ENCODE results near the gene TNFRSF14. TPM values are rescaled to one million over a fixed set of nuclear protein-coding genes. Genes with fewer than 3 reads are reported as not detected.

The TNFRSF14 gene
- total and polyA plus RNA-seq, 2 experiments from 2014 or later: not detected

GRCh38 chr1:2515763-2516080 is 40.4 kb upstream of the TNFRSF14 start (continued):
- TF ChIP-seq ZNF331 (CRISPR knock-in tag; IDR thresholded peaks at IDR 0.05; ENCODE audit: low read depth): no peak
- no peak for TF ChIP-seq ETS1 (IDR thresholded peaks at IDR 0.05)
- no peak for TF ChIP-seq NANOG (IDR thresholded peaks at IDR 0.05; ENCODE audit: borderline replicate concordance)
- TF ChIP-seq, protein P1, sequence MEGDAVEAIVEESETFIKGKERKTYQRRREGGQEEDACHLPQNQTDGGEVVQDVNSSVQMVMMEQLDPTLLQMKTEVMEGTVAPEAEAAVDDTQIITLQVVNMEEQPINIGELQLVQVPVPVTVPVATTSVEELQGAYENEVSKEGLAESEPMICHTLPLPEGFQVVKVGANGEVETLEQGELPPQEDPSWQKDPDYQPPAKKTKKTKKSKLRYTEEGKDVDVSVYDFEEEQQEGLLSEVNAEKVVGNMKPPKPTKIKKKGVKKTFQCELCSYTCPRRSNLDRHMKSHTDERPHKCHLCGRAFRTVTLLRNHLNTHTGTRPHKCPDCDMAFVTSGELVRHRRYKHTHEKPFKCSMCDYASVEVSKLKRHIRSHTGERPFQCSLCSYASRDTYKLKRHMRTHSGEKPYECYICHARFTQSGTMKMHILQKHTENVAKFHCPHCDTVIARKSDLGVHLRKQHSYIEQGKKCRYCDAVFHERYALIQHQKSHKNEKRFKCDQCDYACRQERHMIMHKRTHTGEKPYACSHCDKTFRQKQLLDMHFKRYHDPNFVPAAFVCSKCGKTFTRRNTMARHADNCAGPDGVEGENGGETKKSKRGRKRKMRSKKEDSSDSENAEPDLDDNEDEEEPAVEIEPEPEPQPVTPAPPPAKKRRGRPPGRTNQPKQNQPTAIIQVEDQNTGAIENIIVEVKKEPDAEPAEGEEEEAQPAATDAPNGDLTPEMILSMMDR (conservative IDR thresholded peaks at IDR 0.05; ENCODE audit: low read depth in 2 of 2): no peak
- no peak for TF ChIP-seq JUNB (IDR thresholded peaks at IDR 0.05; ENCODE audit: unreplicated experiment)
- no peak for TF ChIP-seq EZH2phosphoT487 (IDR thresholded peaks at IDR 0.05; ENCODE audit: unreplicated experiment)

DNA sequence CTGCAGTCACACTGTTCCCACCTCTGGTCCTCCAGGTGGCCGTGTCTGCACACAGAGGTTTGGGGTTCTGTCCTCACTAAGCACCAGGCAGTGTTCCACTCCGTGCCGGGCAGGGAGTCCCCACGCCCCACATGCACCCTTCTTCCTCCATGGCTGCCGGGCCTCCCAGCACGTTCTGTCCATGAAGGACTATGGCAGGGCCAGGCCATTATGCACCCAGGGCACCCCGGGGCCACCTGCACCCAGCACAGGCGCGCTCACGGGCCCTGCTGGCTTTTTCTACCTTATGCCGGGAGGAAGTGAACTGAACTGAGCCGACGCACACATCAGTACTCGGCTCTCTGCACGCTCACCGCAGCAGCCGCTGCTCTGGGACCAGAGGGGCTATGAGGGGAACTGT is 40.0 kb upstream of the TNFRSF14 start:
- ATAC-seq (no peak), DNase-seq (ENCODE audit: low spot score) (no peak)
- H3K36me3 Mint-ChIP-seq (ENCODE audit: low read depth): peaks cover 35% of the 10 kb centered on the region
- Histone ChIP-seq H3K27ac (ENCODE audit: low read depth) (no peak overlapping the region), H3K4me1 (ENCODE audit: insufficient read depth) (no peaks in the 10 kb centered on the region), H3K4me2 (no peak overlapping the region), H3K27me3 (ENCODE audit: insufficient read depth) (no peaks in the 10 kb centered on the region), H3K79me2 (replicated peaks; ENCODE audit: insufficient read depth) (no peaks in the 10 kb centered on the region), H4K20me1 (replicated peaks; ENCODE audit: insufficient read depth) (peaks cover 7% of the 10 kb centered on the region), H2AFZ (no peak overlapping the region), H3K9me2 (ENCODE audit: insufficient read depth) (no peaks in the 10 kb centered on the region), H3K4me3 (no peak overlapping the region), H3F3A (replicated peaks; ENCODE audit: low read depth) (no peaks in the 10 kb centered on the region), H3K36me3 (ENCODE audit: insufficient read depth) (peaks cover 4% of the 10 kb centered on the region; the same call in 1 of the 2 replicates)
- H3K27me3 Mint-ChIP-seq (ENCODE audit: insufficient read depth, low read depth, poor library complexity): peaks cover 1% of the 10 kb centered on the region
- no peak overlapping the region for H3K27ac Mint-ChIP-seq
- H3K4me3 Mint-ChIP-seq: no peak overlapping the region
- H3K9me3 Mint-ChIP-seq: no peaks in the 10 kb centered on the region
- H3K4me1 Mint-ChIP-seq: no peaks in the 10 kb centered on the region
- TF ChIP-seq JUNB (IDR thresholded peaks at IDR 0.05; ENCODE audit: unreplicated experiment) (no peak), REST (IDR thresholded peaks at IDR 0.05; ENCODE audit: unreplicated experiment) (no peak), ZNF114 (CRISPR knock-in tag; IDR thresholded peaks at IDR 0.05) (no peak), STAT1 (IDR thresholded peaks at IDR 0.05; ENCODE audit: unreplicated experiment) (no peak), ZNF331 (CRISPR knock-in tag; IDR thresholded peaks at IDR 0.05; ENCODE audit: low read depth) (no peak), NANOG (IDR thresholded peaks at IDR 0.05; ENCODE audit: borderline replicate concordance) (no peak), POLR2AphosphoS5 (IDR thresholded peaks at IDR 0.05; ENCODE audit: low read depth) (no peak)
- TF ChIP-seq, protein P1 (conservative IDR thresholded peaks at IDR 0.05; ENCODE audit: low read depth in 2 of 2): no peak
